Measurements from ENCODE around the gene JAZF1.

JAZF1 gene

DNA sequence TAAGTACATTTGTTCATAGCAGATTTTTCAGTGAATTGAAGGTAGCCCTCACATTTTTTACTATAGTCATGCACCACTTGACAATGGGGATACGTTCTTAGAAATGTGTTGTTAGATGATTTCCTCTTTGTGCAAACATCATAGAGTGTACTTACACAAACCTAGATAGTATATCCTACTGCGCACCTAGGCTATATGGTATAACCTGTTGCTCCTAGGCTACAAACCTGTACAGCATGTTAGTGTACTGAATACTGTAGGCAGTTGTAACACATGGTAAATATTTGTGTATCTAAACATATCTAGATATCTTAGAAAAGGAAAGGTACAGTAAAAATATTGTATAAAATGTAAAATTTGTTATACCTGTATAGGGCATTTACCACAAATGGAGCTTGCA is 399.4 kb downstream of the JAZF1 start:
- TF ChIP-seq, protein P1, sequence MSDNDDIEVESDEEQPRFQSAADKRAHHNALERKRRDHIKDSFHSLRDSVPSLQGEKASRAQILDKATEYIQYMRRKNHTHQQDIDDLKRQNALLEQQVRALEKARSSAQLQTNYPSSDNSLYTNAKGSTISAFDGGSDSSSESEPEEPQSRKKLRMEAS (IDR thresholded peaks at IDR 0.05), result no peak
- TF ChIP-seq ZBTB7A (IDR thresholded peaks at IDR 0.05; ENCODE audit: low read depth), result no peak
- TF ChIP-seq, protein P2, sequence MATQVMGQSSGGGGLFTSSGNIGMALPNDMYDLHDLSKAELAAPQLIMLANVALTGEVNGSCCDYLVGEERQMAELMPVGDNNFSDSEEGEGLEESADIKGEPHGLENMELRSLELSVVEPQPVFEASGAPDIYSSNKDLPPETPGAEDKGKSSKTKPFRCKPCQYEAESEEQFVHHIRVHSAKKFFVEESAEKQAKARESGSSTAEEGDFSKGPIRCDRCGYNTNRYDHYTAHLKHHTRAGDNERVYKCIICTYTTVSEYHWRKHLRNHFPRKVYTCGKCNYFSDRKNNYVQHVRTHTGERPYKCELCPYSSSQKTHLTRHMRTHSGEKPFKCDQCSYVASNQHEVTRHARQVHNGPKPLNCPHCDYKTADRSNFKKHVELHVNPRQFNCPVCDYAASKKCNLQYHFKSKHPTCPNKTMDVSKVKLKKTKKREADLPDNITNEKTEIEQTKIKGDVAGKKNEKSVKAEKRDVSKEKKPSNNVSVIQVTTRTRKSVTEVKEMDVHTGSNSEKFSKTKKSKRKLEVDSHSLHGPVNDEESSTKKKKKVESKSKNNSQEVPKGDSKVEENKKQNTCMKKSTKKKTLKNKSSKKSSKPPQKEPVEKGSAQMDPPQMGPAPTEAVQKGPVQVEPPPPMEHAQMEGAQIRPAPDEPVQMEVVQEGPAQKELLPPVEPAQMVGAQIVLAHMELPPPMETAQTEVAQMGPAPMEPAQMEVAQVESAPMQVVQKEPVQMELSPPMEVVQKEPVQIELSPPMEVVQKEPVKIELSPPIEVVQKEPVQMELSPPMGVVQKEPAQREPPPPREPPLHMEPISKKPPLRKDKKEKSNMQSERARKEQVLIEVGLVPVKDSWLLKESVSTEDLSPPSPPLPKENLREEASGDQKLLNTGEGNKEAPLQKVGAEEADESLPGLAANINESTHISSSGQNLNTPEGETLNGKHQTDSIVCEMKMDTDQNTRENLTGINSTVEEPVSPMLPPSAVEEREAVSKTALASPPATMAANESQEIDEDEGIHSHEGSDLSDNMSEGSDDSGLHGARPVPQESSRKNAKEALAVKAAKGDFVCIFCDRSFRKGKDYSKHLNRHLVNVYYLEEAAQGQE (IDR thresholded peaks at IDR 0.05; ENCODE audit: low read depth), result no peak
- no peak for TF ChIP-seq CEBPB (IDR thresholded peaks at IDR 0.05)
- TF ChIP-seq EP300 (IDR thresholded peaks at IDR 0.05; ENCODE audit: borderline replicate concordance), result no peak
- TF ChIP-seq TCF12 (IDR thresholded peaks at IDR 0.05; ENCODE audit: low read depth), result no peak
- TF ChIP-seq, protein P3, sequence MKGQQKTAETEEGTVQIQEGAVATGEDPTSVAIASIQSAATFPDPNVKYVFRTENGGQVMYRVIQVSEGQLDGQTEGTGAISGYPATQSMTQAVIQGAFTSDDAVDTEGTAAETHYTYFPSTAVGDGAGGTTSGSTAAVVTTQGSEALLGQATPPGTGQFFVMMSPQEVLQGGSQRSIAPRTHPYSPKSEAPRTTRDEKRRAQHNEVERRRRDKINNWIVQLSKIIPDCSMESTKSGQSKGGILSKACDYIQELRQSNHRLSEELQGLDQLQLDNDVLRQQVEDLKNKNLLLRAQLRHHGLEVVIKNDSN (IDR thresholded peaks at IDR 0.05), result no peak
- no peak for TF ChIP-seq TAF1 (IDR thresholded peaks at IDR 0.05; ENCODE audit: low read depth)
- no peak for TF ChIP-seq CREB1 (IDR thresholded peaks at IDR 0.05; ENCODE audit: low read depth)
- no peak for TF ChIP-seq NFIC (IDR thresholded peaks at IDR 0.05)
- no peak for TF ChIP-seq YY1 (IDR thresholded peaks at IDR 0.05; ENCODE audit: low read depth)
- TF ChIP-seq TEAD4 (IDR thresholded peaks at IDR 0.05), result no peak
